GM21515 (cell line): Measurements from ENCODE around the gene HVCN1.
"Not testable (repeated sequence)": the region's sequence is repeated elsewhere in the genome, so short reads cannot be mapped to it uniquely, and the experiment has no call there.

Source experiments
- ATAC-seq: cut with Tn5 transposase; IDR thresholded peaks from one replicate; pipeline ENCODE4 v1.9.1; 2021; ENCODE audit not compliant: unreplicated experiment

Gene HVCN1, protein sequence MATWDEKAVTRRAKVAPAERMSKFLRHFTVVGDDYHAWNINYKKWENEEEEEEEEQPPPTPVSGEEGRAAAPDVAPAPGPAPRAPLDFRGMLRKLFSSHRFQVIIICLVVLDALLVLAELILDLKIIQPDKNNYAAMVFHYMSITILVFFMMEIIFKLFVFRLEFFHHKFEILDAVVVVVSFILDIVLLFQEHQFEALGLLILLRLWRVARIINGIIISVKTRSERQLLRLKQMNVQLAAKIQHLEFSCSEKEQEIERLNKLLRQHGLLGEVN

GRCh38 chr12:110688446-110689280, at the start of gene HVCN1:
HVCN1 (minus strand) TSS chr12:110689115; CDS start chr12:110683245, 5,870 bp downstream.
- ATAC-seq, result no peak

DNA sequence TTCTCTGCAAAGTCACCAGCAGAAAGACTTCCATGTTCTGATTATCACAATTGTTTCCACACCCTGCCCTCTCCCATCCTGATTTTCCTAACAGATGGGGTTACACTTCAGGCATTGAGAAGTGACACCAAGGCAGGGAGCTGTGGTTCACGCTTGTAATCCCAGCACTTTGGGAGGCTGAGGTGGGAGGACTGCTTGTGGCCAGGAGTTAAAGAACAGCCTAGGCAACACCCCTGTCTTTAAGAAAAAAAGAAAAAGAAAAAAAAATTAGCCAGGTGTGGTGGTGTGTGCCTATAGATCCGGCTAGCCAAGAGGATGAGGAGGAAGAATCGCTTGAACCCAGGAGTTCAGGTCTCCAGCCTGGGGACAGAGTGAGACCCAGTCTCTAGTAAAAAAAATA, 48.6 kb upstream of the HVCN1 start:
- no peak for ATAC-seq

DNA sequence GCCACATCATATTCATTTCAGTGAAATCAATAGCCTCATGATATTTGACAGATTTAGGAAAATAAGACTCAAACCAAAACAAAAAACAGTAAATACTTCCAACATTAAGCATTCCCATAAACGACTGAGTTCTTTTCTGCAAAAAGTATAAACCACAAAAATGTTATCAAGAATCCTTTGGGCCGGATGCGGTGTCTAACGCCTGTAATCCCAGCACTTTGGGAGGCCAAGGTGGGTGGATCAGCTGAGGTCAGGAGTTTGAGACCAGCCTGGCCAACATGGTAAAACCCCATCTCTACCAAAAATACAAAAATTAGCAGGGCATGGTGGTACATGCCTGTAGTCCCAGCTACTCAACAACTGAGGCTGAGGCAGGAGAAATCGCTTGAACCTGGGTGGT, 48.1 kb upstream of the HVCN1 start:
- ATAC-seq, result not testable (repeated sequence)

DNA sequence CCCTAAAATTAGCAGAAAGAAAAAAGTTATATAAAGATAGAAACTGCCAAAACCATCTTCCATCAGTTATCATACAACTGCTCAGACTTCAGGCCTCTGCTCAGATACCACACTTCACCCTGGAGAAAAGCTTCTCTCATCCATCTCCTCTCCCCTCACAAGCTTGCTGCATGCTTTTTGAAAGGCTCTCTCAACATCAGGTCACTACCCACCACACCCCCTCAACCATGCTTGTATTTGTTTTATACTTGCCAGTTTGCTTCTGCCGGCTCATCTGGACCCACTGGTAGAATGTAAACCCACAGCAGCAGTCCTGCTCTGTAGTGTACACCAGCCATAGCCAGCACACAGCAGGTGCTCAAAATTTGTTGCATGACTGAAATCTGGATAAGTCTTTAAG, 45.0 kb upstream of the HVCN1 start:
- ATAC-seq, result no peak

- ATAC-seq, result no peak
Measured at GRCh38 chr12:110733089-110733715, 44.3 kb upstream of the HVCN1 start.

DNA sequence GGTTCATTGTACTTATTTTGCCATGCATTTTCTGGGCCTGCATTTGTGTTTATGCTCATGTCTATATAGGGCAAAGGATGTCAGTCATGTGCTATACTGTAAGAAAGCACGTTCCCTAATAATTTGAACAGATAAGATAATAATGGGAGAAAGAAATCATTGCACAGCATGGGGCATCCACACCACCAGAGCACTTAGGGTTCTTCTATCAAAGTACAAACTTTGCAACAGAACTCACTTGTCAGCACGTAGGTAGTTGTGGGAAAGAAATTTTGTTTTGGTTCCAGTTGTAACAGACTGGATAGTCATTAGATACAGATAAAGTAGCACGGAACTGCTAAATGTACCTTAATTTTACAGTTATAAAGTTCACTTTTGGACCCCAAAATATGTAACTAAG, 43.7 kb upstream of the HVCN1 start:
- ATAC-seq, result no peak

GRCh38 chr12:110731479-110731878, 42.6 kb upstream of the HVCN1 start:
- no peak for ATAC-seq

- ATAC-seq, result no peak
Measured at GRCh38 chr12:110728628-110729027, 39.7 kb upstream of the HVCN1 start.

GRCh38 chr12:110726708-110727369, 37.9 kb upstream of the HVCN1 start:
- no peak for ATAC-seq

DNA sequence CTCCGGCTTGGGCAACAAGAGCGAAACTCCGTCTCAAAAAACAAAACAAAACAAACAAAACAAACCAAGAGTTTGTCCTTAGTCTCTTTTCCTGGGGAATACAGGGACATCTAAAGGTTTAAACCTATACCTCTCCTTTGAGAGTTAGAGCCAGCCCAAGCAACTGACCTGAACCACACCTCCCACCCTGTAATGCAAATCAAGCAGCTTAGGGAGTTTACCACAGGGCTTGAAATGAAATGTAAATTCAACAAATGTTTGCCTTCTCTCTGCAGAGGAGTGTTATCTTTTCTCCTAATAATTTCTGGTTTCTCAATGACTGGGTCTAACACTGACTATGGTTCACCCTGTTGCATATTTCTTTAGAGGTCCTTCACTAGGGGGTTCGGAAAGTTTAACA, 37.1 kb upstream of the HVCN1 start:
- ATAC-seq, result no peak

DNA sequence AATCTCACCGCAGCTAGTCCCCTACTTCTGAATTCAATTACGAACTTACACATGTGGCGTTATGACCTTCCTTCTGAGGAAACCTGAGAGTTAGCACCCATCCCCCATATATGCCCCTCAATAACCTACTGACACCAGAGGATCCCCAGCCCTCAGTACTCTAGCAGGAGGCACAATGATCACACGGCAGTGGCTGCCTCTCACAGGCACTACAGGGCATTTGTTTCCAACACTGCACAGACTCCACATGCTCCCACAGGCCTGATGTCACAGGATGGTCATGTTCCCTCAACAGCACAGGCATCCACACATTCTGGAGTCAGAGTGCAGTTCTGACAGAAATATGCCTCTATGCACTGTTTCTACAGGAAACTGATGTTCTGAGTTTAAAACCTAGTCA, 36.4 kb upstream of the HVCN1 start:
- no peak for ATAC-seq

GRCh38 chr12:110722892-110723291, 34.0 kb upstream of the HVCN1 start:
- not testable (repeated sequence) for ATAC-seq

GRCh38 chr12:110721570-110721969, 32.7 kb upstream of the HVCN1 start:
- no peak for ATAC-seq

DNA sequence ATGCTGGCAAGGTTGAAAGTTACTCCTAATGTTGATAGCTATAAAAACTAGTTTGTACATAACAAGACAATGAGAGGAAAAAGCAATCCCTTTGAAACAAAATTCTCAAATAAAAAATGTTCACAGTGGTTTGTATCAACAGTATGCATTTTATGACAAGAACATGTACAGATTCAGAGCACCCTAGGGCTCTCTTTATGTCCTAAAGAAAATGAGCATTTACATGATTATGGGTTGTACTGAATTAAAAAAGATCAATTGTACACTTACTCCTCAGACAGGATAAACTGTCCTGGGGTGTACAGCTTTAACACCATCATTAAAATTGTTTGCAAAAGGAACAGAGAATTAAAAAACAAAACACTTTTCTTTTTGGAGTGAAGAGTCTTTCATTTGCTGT, 31.6 kb upstream of the HVCN1 start:
- ATAC-seq, result no peak

DNA sequence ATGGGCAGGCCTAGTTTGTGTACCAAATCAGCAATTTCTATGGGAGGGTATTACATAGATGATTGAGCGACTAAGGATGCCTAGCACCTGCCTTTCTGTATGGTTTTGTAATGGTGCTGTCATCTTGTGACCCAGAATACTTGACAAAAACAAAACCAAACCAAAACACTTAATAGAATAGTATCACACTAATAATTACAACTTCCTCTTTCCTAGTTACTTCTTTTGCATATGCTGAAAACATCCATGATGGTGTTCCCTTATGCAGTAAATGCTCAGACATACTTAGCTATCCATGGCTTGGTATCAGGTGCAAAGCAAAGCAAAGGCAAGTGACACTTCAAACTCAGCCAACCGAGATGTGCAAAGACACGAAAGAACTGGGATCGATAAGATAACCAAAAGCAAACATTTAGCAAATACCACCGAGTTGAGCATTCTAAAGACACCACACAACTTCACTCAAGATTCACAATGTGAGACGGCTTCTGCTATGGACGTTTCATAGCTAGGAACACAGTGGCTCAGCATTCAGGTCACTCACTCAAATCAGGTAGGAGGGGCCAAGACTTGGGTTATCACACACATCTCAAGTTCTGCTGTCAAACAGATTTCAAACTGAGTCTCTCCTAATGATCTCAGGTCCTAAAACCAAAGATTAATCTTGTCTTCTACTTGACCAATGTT, 29.4 kb upstream of the HVCN1 start:
- ATAC-seq, result no peak

- no peak for ATAC-seq
Measured at GRCh38 chr12:110717037-110717436, 28.1 kb upstream of the HVCN1 start.

DNA sequence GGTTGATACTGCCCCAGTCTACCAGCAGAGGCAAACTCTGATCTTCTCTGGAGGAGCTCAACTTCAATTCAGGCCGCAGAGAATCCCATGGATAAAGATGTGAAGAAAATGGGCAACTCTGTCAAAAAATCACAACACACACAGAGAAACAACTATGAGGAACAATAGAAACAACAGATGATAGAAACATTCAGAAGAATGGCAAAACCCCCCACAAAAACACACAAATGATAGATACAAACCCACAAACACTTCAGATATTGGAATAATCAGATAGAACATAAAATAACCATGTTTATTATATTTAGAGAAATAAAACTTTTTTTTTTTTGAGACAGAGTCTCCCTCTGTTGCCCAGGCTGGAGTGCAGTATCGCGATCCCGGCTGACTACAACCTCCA, 20.0 kb upstream of the HVCN1 start:
- ATAC-seq, result no peak

GRCh38 chr12:110705309-110705708, 16.4 kb upstream of the HVCN1 start:
- no peak for ATAC-seq

DNA sequence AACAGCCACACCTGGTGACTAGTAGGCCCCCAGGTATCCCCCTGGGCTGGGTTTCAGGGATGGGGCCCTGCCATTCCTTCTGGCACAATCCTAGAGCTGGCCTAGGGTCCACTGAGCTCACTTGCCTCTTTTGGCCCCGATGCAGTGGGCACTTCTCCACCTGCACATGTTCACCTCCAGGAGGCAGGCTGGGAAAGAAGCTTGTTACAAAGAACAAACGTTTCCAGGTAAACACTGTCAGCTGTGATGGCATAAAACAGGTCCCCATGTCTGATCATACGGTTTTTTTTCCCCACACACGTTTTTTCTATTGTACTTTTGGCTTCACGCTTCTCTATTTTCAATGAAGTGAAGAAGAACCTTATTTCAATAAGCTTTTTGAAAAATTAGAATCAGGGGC, 15.8 kb upstream of the HVCN1 start:
- no peak for ATAC-seq

DNA sequence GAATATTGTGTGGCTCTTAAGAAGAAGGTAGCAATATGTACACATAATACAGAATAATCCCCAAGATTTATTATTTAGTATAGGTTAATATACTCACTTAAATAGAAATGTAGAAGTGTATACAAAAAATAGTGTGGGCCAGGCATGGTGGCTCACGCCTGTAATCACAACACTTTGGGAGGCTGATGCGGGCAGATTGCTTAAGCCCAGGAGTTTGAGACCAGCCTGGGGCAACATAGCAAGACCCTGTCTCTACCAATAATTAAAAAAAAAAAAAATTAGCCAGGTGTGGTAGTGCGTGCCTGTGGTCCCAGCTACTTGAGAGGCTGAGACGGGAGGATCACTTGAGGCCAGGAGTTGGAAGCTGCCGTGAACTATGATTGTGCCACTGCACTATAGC, 15.3 kb upstream of the HVCN1 start:
- no peak for ATAC-seq

- no peak for ATAC-seq
Measured at GRCh38 chr12:110702081-110702480, 13.2 kb upstream of the HVCN1 start.
